ENCODE results near the gene PEAR1. TPM values are rescaled to one million over a fixed set of nuclear protein-coding genes. Genes with fewer than 3 reads are reported as not detected.

Gene PEAR1
- total RNA-seq, 1 experiment from 2014 or later: 11.9 TPM

GRCh38 chr1:156909671-156910070 is 16.2 kb downstream of the PEAR1 start:
- intact Hi-C loops (cut with micrococcal nuclease): no loop called here
- Histone ChIP-seq H2AFZ (ENCODE audit: low read length) (no peak overlapping the region), H4K20me1 (ENCODE audit: low read length) (no peaks in the 10 kb centered on the region), H3K9me3 (ENCODE audit: low read length) (no peaks in the 10 kb centered on the region), H3K27ac (ENCODE audit: low read length) (no peak overlapping the region), H3K4me2 (ENCODE audit: low read length) (no peak overlapping the region), H3K27me3 (ENCODE audit: low read length) (no peaks in the 10 kb centered on the region), H3K36me3 (ENCODE audit: low read depth, low read length) (peaks cover 7% of the 10 kb centered on the region; the same call in 1 of the 2 replicates), H3K79me2 (ENCODE audit: low read length) (no peaks in the 10 kb centered on the region), H3K4me3 (ENCODE audit: low read length) (no peak overlapping the region), H3K4me1 (ENCODE audit: insufficient read depth, low read length) (peaks cover 20% of the 10 kb centered on the region), H3K9ac (ENCODE audit: low read length) (no peak overlapping the region), H3K9me2 (replicated peaks; ENCODE audit: low read length) (no peaks in the 10 kb centered on the region), H3F3A (ENCODE audit: low read length, unreplicated experiment) (no peaks in the 10 kb centered on the region)
- TF ChIP-seq EZH2 (IDR thresholded peaks at IDR 0.05; ENCODE audit: low read length, unreplicated experiment) (no peak), EZH2phosphoT487 (IDR thresholded peaks at IDR 0.05; ENCODE audit: borderline replicate concordance, low read length) (no peak)
- TF ChIP-seq, protein P1, sequence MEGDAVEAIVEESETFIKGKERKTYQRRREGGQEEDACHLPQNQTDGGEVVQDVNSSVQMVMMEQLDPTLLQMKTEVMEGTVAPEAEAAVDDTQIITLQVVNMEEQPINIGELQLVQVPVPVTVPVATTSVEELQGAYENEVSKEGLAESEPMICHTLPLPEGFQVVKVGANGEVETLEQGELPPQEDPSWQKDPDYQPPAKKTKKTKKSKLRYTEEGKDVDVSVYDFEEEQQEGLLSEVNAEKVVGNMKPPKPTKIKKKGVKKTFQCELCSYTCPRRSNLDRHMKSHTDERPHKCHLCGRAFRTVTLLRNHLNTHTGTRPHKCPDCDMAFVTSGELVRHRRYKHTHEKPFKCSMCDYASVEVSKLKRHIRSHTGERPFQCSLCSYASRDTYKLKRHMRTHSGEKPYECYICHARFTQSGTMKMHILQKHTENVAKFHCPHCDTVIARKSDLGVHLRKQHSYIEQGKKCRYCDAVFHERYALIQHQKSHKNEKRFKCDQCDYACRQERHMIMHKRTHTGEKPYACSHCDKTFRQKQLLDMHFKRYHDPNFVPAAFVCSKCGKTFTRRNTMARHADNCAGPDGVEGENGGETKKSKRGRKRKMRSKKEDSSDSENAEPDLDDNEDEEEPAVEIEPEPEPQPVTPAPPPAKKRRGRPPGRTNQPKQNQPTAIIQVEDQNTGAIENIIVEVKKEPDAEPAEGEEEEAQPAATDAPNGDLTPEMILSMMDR (conservative IDR thresholded peaks at IDR 0.05; ENCODE audit: low read depth, low read length): no peak
- DNase-seq (no peak), ATAC-seq (no peak)
- POLR2A ChIA-PET (ENCODE audit: unreplicated experiment): no interaction called here
- CTCF ChIA-PET: interaction anchor here (0.5 kb wide), 1 partner anchor 8 kb away, joined by 3 read pairs; no protein-coding TSS in a partner anchor
- BruUV-seq (replicated peaks): no TSS peak

DNA sequence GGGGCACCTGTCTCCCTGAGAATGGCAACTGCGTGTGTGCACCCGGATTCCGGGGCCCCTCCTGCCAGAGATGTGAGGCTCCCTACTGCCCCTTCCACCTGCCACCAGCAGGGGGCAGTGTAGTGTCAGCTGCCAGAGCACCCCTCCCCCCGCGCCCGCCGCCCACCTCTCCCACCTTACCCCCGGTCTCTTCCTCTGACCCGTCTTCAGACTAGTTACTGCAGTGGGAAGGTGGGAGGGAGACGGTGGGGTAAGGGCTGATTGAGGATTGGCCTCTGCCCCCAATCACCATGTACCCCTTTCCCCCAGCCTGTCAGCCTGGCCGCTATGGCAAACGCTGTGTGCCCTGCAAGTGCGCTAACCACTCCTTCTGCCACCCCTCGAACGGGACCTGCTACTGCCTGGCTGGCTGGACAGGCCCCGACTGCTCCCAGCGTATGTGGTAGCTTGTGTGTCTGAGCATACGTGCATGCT is 16.8 kb downstream of the PEAR1 start:
- no peak overlapping the region for H2AFZ ChIP-seq (ENCODE audit: low read length)

More for the DNA sequence above, 16.8 kb downstream of the PEAR1 start:
- CTCF ChIA-PET: no interaction called here
- TF ChIP-seq EZH2 (IDR thresholded peaks at IDR 0.05; ENCODE audit: low read length, unreplicated experiment): no peak
- TF ChIP-seq, protein P1 (conservative IDR thresholded peaks at IDR 0.05; ENCODE audit: low read depth, low read length): peak; percentile 93
- no peak for TF ChIP-seq EZH2phosphoT487 (IDR thresholded peaks at IDR 0.05; ENCODE audit: borderline replicate concordance, low read length)
- Histone ChIP-seq H3K36me3 (ENCODE audit: low read depth, low read length) (peaks cover 12% of the 10 kb centered on the region; the same call in 1 of the 2 replicates), H3K9ac (ENCODE audit: low read length) (no peak overlapping the region), H3K79me2 (ENCODE audit: low read length) (no peaks in the 10 kb centered on the region), H4K20me1 (ENCODE audit: low read length) (no peaks in the 10 kb centered on the region), H3K4me3 (ENCODE audit: low read length) (no peak overlapping the region), H3K9me3 (ENCODE audit: low read length) (no peaks in the 10 kb centered on the region), H3K4me1 (ENCODE audit: insufficient read depth, low read length) (peaks cover 20% of the 10 kb centered on the region), H3K27ac (ENCODE audit: low read length) (no peak overlapping the region), H3K27me3 (ENCODE audit: low read length) (no peaks in the 10 kb centered on the region), H3K4me2 (ENCODE audit: low read length) (no peak overlapping the region), H3F3A (ENCODE audit: low read length, unreplicated experiment) (no peaks in the 10 kb centered on the region), H3K9me2 (replicated peaks; ENCODE audit: low read length) (no peaks in the 10 kb centered on the region)
- DNase-seq: peak; percentile 55
- POLR2A ChIA-PET (ENCODE audit: unreplicated experiment): no interaction called here
- no peak for ATAC-seq
- BruUV-seq (replicated peaks): no TSS peak
- intact Hi-C loops (cut with micrococcal nuclease): no loop called here
